ENCODE data around the gene FIBCD1.

FIBCD1 gene

GRCh38 chr9:130906735-130907416 lies 32.2 kb downstream of the FIBCD1 start:
- no peak for DNase-seq (ENCODE audit: low read depth)

- no peak for DNase-seq (ENCODE audit: low read depth)
Measured at GRCh38 chr9:130905902-130906734, 32.9 kb downstream of the FIBCD1 start.

- no peak for DNase-seq (ENCODE audit: low read depth)
Measured at GRCh38 chr9:130905125-130905901, 33.7 kb downstream of the FIBCD1 start.

- DNase-seq (ENCODE audit: low read depth): no peak
Measured at GRCh38 chr9:130904070-130905044, 34.7 kb downstream of the FIBCD1 start.

- no peak for DNase-seq (ENCODE audit: low read depth)
Measured at GRCh38 chr9:130903194-130904069, 35.6 kb downstream of the FIBCD1 start.

GRCh38 chr9:130902204-130903185 lies 36.6 kb downstream of the FIBCD1 start:
- no peak for DNase-seq (ENCODE audit: low read depth)

GRCh38 chr9:130901498-130902203 lies 37.4 kb downstream of the FIBCD1 start:
- DNase-seq (ENCODE audit: low read depth): no peak

- DNase-seq (ENCODE audit: low read depth): no peak
Measured at GRCh38 chr9:130900701-130901497, 38.1 kb downstream of the FIBCD1 start.

- no peak for DNase-seq (ENCODE audit: low read depth)
Measured at GRCh38 chr9:130899051-130899748, 39.8 kb downstream of the FIBCD1 start.

GRCh38 chr9:130898552-130898852 lies 40.5 kb downstream of the FIBCD1 start:
- DNase-seq (ENCODE audit: low read depth): no peak

- DNase-seq (ENCODE audit: low read depth): no peak
Measured at GRCh38 chr9:130897848-130898551, 41.0 kb downstream of the FIBCD1 start.

GRCh38 chr9:130897105-130897751 lies 41.8 kb downstream of the FIBCD1 start:
- no peak for DNase-seq (ENCODE audit: low read depth)

- no peak for DNase-seq (ENCODE audit: low read depth)
Measured at GRCh38 chr9:130896233-130897014, 42.6 kb downstream of the FIBCD1 start, which contains the start of gene QRFP. TSS of gene QRFP (minus strand) at chr9:130896812. CDS start at chr9:130893838, 2,974 bp downstream.

GRCh38 chr9:130895481-130896232 lies 43.4 kb downstream of the FIBCD1 start:
- no peak for DNase-seq (ENCODE audit: low read depth)

All from stimulated activated CD8-positive, alpha-beta memory T cell treated with anti-CD3 and anti-CD28 coated beads, Interleukin-7, amount 100 ng/mL, for 24 hours (primary cell).